ENCODE data around the gene SLC24A3. TPM values are rescaled to one million over a fixed set of nuclear protein-coding genes. Genes with fewer than 3 reads are reported as not detected.

The SLC24A3 gene
- total and polyA plus RNA-seq, 2 experiments from 2014 or later: 0.48 to 1.7 TPM

DNA sequence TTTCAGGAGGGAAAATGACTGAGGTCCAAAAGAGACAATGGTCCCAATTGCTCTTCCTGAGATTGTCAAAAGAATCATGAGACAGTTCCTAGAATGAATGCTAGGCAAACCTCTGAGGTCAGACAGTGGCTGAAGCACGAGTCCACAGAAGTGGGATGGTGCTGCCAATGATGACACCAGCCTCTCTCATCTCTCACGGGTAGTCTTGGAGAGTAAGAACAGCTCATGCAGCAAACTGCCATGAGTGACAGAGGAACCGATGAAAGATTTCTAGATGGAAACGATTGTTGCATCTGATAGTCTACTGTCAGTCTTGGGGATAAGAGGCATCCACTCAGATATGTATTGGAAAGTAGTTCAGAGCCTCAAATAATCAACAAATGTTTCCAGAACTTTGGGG lies 188.7 kb downstream of the SLC24A3 start:
- Histone ChIP-seq H3K27ac (no peak overlapping the region), H4K20me1 (ENCODE audit: insufficient read depth, poor library complexity, severe bottlenecking) (no peaks in the 10 kb centered on the region), H2AFZ (no peak overlapping the region), H3K4me3 (no peak overlapping the region), H3K4me2 (no peak overlapping the region), H3K9me3 (ENCODE audit: low read depth) (peaks cover 7% of the 10 kb centered on the region), H3K36me3 (replicated peaks; ENCODE audit: insufficient read depth, low read depth) (no peaks in the 10 kb centered on the region), H3K27me3 (no peaks in the 10 kb centered on the region), H3K4me1 (ENCODE audit: insufficient read depth) (peaks cover 3% of the 10 kb centered on the region), H3K79me2 (no peaks in the 10 kb centered on the region), H3K9me2 (replicated peaks; ENCODE audit: insufficient read depth) (no peaks in the 10 kb centered on the region)
- 70% methylated on average over 4 of the region's 4 CpGs for WGBS (ENCODE audit: low lambda C conversion rate, missing lambda C conversion rate)
- no peak for DNase-seq (ENCODE audit: low spot score)
- no peak for TF ChIP-seq EZH2phosphoT487 (IDR thresholded peaks at IDR 0.05; ENCODE audit: low read depth, severe bottlenecking, unreplicated experiment)
- TF ChIP-seq, protein P1, sequence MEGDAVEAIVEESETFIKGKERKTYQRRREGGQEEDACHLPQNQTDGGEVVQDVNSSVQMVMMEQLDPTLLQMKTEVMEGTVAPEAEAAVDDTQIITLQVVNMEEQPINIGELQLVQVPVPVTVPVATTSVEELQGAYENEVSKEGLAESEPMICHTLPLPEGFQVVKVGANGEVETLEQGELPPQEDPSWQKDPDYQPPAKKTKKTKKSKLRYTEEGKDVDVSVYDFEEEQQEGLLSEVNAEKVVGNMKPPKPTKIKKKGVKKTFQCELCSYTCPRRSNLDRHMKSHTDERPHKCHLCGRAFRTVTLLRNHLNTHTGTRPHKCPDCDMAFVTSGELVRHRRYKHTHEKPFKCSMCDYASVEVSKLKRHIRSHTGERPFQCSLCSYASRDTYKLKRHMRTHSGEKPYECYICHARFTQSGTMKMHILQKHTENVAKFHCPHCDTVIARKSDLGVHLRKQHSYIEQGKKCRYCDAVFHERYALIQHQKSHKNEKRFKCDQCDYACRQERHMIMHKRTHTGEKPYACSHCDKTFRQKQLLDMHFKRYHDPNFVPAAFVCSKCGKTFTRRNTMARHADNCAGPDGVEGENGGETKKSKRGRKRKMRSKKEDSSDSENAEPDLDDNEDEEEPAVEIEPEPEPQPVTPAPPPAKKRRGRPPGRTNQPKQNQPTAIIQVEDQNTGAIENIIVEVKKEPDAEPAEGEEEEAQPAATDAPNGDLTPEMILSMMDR (IDR thresholded peaks at IDR 0.05; ENCODE audit: poor library complexity): no peak
- no peak for TF ChIP-seq EZH2 (IDR thresholded peaks at IDR 0.05; ENCODE audit: borderline replicate concordance)

DNA sequence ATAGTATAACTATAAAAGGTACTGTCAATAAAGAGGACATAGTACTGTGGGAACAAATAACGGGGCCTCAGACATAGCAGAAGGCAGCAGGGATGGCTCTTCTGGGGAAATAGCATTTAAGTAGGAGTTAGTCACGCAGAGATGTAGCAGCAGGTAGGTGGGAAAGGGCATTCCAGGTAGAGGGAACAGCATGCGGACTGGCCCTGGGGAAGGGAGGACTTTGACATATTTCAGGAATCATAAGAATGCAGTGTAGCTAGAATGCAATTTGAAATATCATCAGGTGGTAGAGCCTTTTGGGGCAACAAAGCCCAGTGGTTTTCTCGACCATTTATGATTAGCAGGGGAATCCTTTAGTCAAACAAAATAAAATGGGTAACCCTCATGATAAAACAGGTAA lies 191.1 kb downstream of the SLC24A3 start:
- 88% methylated on average over 4 of the region's 4 CpGs for WGBS (ENCODE audit: low lambda C conversion rate, missing lambda C conversion rate)
- Histone ChIP-seq H3K4me1 (ENCODE audit: insufficient read depth) (peaks cover 18% of the 10 kb centered on the region), H4K20me1 (ENCODE audit: insufficient read depth, poor library complexity, severe bottlenecking) (no peaks in the 10 kb centered on the region), H3K27me3 (no peaks in the 10 kb centered on the region), H3K4me2 (no peak overlapping the region), H3K9me2 (replicated peaks; ENCODE audit: insufficient read depth) (no peaks in the 10 kb centered on the region), H3K9me3 (ENCODE audit: low read depth) (peaks cover 1% of the 10 kb centered on the region), H3K36me3 (replicated peaks; ENCODE audit: insufficient read depth, low read depth) (no peaks in the 10 kb centered on the region), H2AFZ (no peak overlapping the region), H3K4me3 (no peak overlapping the region), H3K79me2 (no peaks in the 10 kb centered on the region), H3K27ac (no peak overlapping the region)
- DNase-seq (ENCODE audit: low spot score): no peak
- no peak for TF ChIP-seq EZH2 (IDR thresholded peaks at IDR 0.05; ENCODE audit: borderline replicate concordance)
- TF ChIP-seq, protein P1 (IDR thresholded peaks at IDR 0.05; ENCODE audit: poor library complexity): no peak
- TF ChIP-seq EZH2phosphoT487 (IDR thresholded peaks at IDR 0.05; ENCODE audit: low read depth, severe bottlenecking, unreplicated experiment): no peak

DNA sequence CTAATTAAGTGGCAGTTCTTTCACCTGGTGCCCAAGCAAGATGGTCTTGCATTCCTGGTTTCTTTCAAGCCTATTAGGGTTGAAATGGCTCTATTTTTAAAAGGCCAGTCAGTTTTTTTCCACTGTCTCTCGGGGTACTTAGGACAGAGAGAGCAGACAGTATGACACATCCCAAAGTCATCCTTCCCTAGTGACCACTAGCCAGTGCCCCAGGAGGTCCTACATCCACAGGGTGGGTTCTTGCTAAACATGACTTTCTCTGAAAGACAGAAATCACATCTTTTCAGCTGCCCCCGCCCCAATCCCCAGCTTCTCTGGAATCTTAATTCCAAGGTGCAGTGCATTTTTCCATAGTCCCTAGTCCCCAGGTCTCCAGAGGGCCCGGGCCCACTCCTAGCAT lies 192.4 kb downstream of the SLC24A3 start:
- Histone ChIP-seq H3K27ac (no peak overlapping the region), H3K27me3 (no peaks in the 10 kb centered on the region), H4K20me1 (ENCODE audit: insufficient read depth, poor library complexity, severe bottlenecking) (no peaks in the 10 kb centered on the region), H2AFZ (no peak overlapping the region), H3K9me3 (ENCODE audit: low read depth) (no peaks in the 10 kb centered on the region), H3K36me3 (replicated peaks; ENCODE audit: insufficient read depth, low read depth) (no peaks in the 10 kb centered on the region), H3K4me3 (no peak overlapping the region), H3K4me1 (ENCODE audit: insufficient read depth) (peaks cover 20% of the 10 kb centered on the region), H3K9me2 (replicated peaks; ENCODE audit: insufficient read depth) (no peaks in the 10 kb centered on the region), H3K79me2 (no peaks in the 10 kb centered on the region), H3K4me2 (no peak overlapping the region)
- TF ChIP-seq EZH2 (IDR thresholded peaks at IDR 0.05; ENCODE audit: borderline replicate concordance): no peak
- no peak for TF ChIP-seq EZH2phosphoT487 (IDR thresholded peaks at IDR 0.05; ENCODE audit: low read depth, severe bottlenecking, unreplicated experiment)
- TF ChIP-seq, protein P1 (IDR thresholded peaks at IDR 0.05; ENCODE audit: poor library complexity): no peak
- WGBS (ENCODE audit: low lambda C conversion rate, missing lambda C conversion rate): 88% methylated on average over 3 of the region's 3 CpGs
- no peak for DNase-seq (ENCODE audit: low spot score)

DNA sequence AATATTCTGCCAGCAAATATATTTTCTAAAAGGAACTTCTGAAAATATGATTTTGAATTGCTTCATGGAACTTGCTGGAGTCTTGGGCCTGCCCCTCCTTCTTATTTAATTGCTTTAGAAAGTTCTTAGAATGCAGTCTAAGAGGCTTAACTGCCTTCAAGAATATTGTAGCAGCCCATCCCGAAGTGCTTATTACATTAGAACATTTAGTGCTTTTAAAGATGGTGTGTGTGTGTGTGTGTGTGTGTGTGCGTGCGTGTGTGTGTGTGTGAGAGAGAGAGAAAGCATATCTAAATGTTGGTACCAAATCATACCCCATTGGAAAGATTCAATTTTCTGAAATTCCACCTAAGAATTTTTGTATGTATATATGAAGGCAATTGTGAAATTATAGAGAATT lies 193.5 kb downstream of the SLC24A3 start:
- no peaks in the 10 kb centered on the region for H3K36me3 ChIP-seq (replicated peaks; ENCODE audit: insufficient read depth, low read depth)
- no peaks in the 10 kb centered on the region for H3K27me3 ChIP-seq
- H3K4me2 ChIP-seq: no peak overlapping the region
- no peak overlapping the region for H3K27ac ChIP-seq
- no peaks in the 10 kb centered on the region for H4K20me1 ChIP-seq (ENCODE audit: insufficient read depth, poor library complexity, severe bottlenecking)
- H3K79me2 ChIP-seq: no peaks in the 10 kb centered on the region
- H3K9me2 ChIP-seq (replicated peaks; ENCODE audit: insufficient read depth): no peaks in the 10 kb centered on the region
- TF ChIP-seq, protein P1 (IDR thresholded peaks at IDR 0.05; ENCODE audit: poor library complexity): no peak
- TF ChIP-seq EZH2phosphoT487 (IDR thresholded peaks at IDR 0.05; ENCODE audit: low read depth, severe bottlenecking, unreplicated experiment) (no peak), EZH2 (IDR thresholded peaks at IDR 0.05; ENCODE audit: borderline replicate concordance) (no peak)
- 76% methylated on average over 3 of the region's 3 CpGs for WGBS (ENCODE audit: low lambda C conversion rate, missing lambda C conversion rate)
- H3K9me3 ChIP-seq (ENCODE audit: low read depth): no peaks in the 10 kb centered on the region
- no peak overlapping the region for H3K4me3 ChIP-seq
- H2AFZ ChIP-seq: no peak overlapping the region
- H3K4me1 ChIP-seq (ENCODE audit: insufficient read depth): peaks cover 20% of the 10 kb centered on the region
- DNase-seq (ENCODE audit: low spot score): no peak
